Endodermal cell (in vitro differentiated cells): ENCODE results near the gene MGAT4A. TPM values are rescaled to one million over a fixed set of nuclear protein-coding genes. Genes with fewer than 3 reads are reported as not detected.

Experiments used
- DNase-seq: peaks from one replicate; pipeline ENCODE4 v3.0.0-alpha.2; 2017
- H3K27ac ChIP-seq: 2 replicates; pipeline ENCODE4 v1.5.1; 2013; ENCODE audit warnings: mild to moderate bottlenecking, low read depth, low read length, moderate library complexity
- H3K27me3 ChIP-seq: 2 replicates; pipeline ENCODE4 v1.6.1; 2013; ENCODE audit warnings: mild to moderate bottlenecking, low read length, moderate library complexity; ENCODE audit not compliant: insufficient read depth, control insufficient read depth, poor library complexity, severe bottlenecking
- H3K36me3 ChIP-seq: 2 replicates; pipeline ENCODE4 v1.7.0; 2013; ENCODE audit warnings: mild to moderate bottlenecking, low read length, moderate library complexity; ENCODE audit not compliant: control insufficient read depth, insufficient read depth
- H3K4me1 ChIP-seq: one replicate; pipeline ENCODE4 v1.7.0; 2013; ENCODE audit warnings: low read length; ENCODE audit not compliant: control insufficient read depth, insufficient read depth
- H3K4me3 ChIP-seq: 2 replicates; pipeline ENCODE4 v1.5.1; 2013; ENCODE audit warnings: mild to moderate bottlenecking, low read length, moderate library complexity
- H3K9ac ChIP-seq: 2 replicates; pipeline ENCODE4 v1.6.1; 2013; ENCODE audit warnings: mild to moderate bottlenecking, low read length, moderate library complexity; ENCODE audit not compliant: poor library complexity, severe bottlenecking; ENCODE audit errors: extremely low read depth
- H3K9me3 ChIP-seq: 2 replicates; pipeline ENCODE4 v1.6.1; 2013; ENCODE audit warnings: mild to moderate bottlenecking, low read length, moderate library complexity; ENCODE audit not compliant: control insufficient read depth
- H3K27ac Mint-ChIP-seq: 2 replicates; pipeline ENCODE4 v1.8.0; 2020; ENCODE audit warnings: mixed read lengths
- H3K27me3 Mint-ChIP-seq: 2 replicates; pipeline ENCODE4 v1.8.0; 2021; ENCODE audit warnings: mild to moderate bottlenecking, mixed read lengths; ENCODE audit not compliant: insufficient read depth
- H3K36me3 Mint-ChIP-seq: 2 replicates; pipeline ENCODE4 v1.8.0; 2020; ENCODE audit warnings: low read depth, mixed read lengths
- H3K4me1 Mint-ChIP-seq: 2 replicates; pipeline ENCODE4 v1.8.0; 2020; ENCODE audit warnings: mixed read lengths
- H3K4me3 Mint-ChIP-seq: 2 replicates; pipeline ENCODE4 v1.8.0; 2020; ENCODE audit warnings: mild to moderate bottlenecking, moderate library complexity, mixed read lengths
- H3K9me3 Mint-ChIP-seq: 2 replicates; pipeline ENCODE4 v1.8.0; 2020; ENCODE audit warnings: mild to moderate bottlenecking, mixed read lengths
- CTCF ChIP-seq: fragments of 200-600 bp; sonication (generic); conservative IDR thresholded peaks from 2 replicates; pipeline ENCODE4 v1.5.0; 2021; ENCODE audit warnings: antibody characterized with exemption, mild to moderate bottlenecking
- WGBS, 2 experiments: methylation state at CpG; one replicate each; pipeline versions ENCODE4 v1.1.5 to v1.1.7; 2013; ENCODE audit warnings: missing lambda C conversion rate in 2 of 2, mixed read lengths in 1 of 2; ENCODE audit not compliant: insufficient coverage in 1 of 2, insufficient read length in 1 of 2; 5-methylcytosine and 5-hydroxymethylcytosine counted together
- total RNA-seq, 2 donors: library from RNA; stranded (reverse); fragmentation: NEBNext Ultra II Directional in 1 of 2; extraction: Animal tissue kit (Norgen Biotek cat#: 25700) in 1 of 2; gene quantifications; 2 replicates in 1 of 2; 3 replicates in 1 of 2; pipeline ENCODE4 v1.2.1, GENCODE V29; 2021

The MGAT4A gene
- total RNA-seq, 2 donors from 2014 or later, result 8.2 to 11.1 TPM

- H3K9me3 ChIP-seq, result no peaks in the 10 kb centered on the region
- Mint-ChIP-seq H3K9me3 (no peaks in the 10 kb centered on the region), H3K4me1 (peaks cover 11% of the 10 kb centered on the region), H3K27me3 (peaks cover 49% of the 10 kb centered on the region), H3K27ac (no peak overlapping the region), H3K4me3 (no peak overlapping the region), H3K36me3 (no peaks in the 10 kb centered on the region)
- H3K36me3 ChIP-seq, result no peaks in the 10 kb centered on the region
- H3K9ac ChIP-seq, result no peak overlapping the region
- 91 to 96% methylated on average over 3 to 9 of the region's 9 CpGs for WGBS, 2 experiments
- H3K4me3 ChIP-seq, result no peak overlapping the region
- peaks cover 39% of the 10 kb centered on the region for H3K27me3 ChIP-seq
- no peak for DNase-seq
- peaks cover 5% of the 10 kb centered on the region for H3K4me1 ChIP-seq
- TF ChIP-seq CTCF, result no peak
- no peak overlapping the region for H3K27ac ChIP-seq
Observed at GRCh38 chr2:98750593-98751282, 19.8 kb upstream of the MGAT4A start.

DNA sequence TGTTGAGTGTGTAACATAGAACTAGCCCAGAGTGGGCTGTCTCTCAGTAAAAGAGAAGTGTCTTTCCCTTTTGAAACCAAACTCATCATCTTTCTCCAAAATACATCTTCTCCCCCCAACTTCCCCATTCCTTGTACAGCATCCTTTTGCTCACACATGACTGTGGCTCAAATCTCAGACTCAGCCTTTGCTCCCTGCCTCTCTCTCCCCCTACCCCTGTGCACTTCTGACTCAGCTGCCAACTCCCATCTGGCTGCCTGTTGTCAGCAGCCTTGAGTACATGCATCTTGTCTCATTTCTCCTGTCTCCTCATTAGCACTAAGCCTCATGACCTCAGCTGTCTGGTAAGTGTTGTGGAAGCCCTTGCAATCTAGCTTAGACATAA, 18.1 kb upstream of the MGAT4A start:
- H3K9me3 ChIP-seq, result no peaks in the 10 kb centered on the region
- H3K9me3 Mint-ChIP-seq, result no peaks in the 10 kb centered on the region
- H3K27me3 ChIP-seq, result peaks cover 31% of the 10 kb centered on the region
- no peak for DNase-seq
- H3K4me3 ChIP-seq, result no peak overlapping the region
- peaks cover 41% of the 10 kb centered on the region for H3K27me3 Mint-ChIP-seq
- H3K4me1 Mint-ChIP-seq, result no peaks in the 10 kb centered on the region
- no peak overlapping the region for H3K9ac ChIP-seq
- no peak overlapping the region for H3K27ac Mint-ChIP-seq
- no peaks in the 10 kb centered on the region for H3K36me3 Mint-ChIP-seq
- H3K4me3 Mint-ChIP-seq, result no peak overlapping the region
- no peak for TF ChIP-seq CTCF
- no peaks in the 10 kb centered on the region for H3K4me1 ChIP-seq
- H3K36me3 ChIP-seq, result no peaks in the 10 kb centered on the region
- H3K27ac ChIP-seq, result no peak overlapping the region

DNA sequence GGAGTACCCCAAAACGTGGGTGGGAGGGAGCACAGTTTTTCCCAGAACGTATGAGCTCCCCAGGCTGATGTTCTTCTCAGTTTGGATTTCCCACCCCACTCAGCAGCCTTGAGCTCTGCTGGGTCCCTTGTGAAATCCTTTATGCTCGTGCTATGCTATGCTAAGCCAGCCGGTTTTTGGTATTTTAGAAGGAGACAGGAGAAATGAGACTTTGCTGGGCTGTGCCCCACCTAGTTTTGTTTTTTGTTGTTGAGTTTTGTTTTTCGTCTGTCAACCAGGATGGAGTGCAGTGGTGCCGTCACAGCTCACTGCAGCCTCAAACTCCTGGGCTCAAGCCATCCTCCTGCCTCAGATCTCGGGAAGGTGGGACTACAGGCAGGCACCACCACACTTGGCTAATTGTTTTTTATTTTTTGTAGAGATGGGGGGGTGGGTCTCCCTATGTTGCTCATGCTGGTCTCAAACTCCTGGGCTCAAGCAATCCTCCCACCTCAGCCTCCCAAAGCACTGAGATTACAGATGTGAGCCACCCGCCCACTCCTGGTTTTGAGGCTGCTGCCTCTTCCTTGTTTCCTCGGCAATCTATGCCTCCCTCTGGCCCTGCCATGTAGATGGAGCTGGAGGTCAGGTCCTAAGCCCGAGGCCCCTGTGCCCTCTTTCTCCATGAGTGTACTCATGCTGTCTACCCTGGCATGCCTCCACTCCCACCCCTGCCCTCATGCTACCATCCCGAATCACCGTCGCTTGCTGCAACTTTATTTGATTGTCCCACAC, 17.5 kb upstream of the MGAT4A start:
- Mint-ChIP-seq H3K27ac (no peak overlapping the region), H3K27me3 (peaks cover 35% of the 10 kb centered on the region), H3K9me3 (no peaks in the 10 kb centered on the region), H3K4me1 (no peaks in the 10 kb centered on the region), H3K36me3 (no peaks in the 10 kb centered on the region), H3K4me3 (no peak overlapping the region)
- Histone ChIP-seq H3K4me3 (no peak overlapping the region), H3K9ac (no peak overlapping the region), H3K27ac (no peak overlapping the region), H3K4me1 (no peaks in the 10 kb centered on the region), H3K36me3 (no peaks in the 10 kb centered on the region), H3K27me3 (peaks cover 25% of the 10 kb centered on the region), H3K9me3 (no peaks in the 10 kb centered on the region)
- no peak for TF ChIP-seq CTCF
- DNase-seq, result no peak
- 86 to 88% methylated on average over 5 to 13 of the region's 13 CpGs for WGBS, 2 experiments
